Testis (tissue), 3 donors: ENCODE results near the gene RPL39. TPM values are rescaled to one million over a fixed set of nuclear protein-coding genes. Genes with fewer than 3 reads are reported as not detected.

ENCODE experiments used
- DNase-seq: peaks from one replicate; pipeline ENCODE4 v3.0.0-alpha.2; 2019
- H3K27ac ChIP-seq, 2 donors: fragments of 200-600 bp; sonication (generic); one replicate each; pipeline ENCODE4 v1.5.1; 2019
- H3K27me3 ChIP-seq: fragments of 200-600 bp; sonication (generic); one replicate; pipeline ENCODE4 v1.5.1; 2019
- H3K36me3 ChIP-seq: fragments of 200-600 bp; sonication (generic); one replicate; pipeline ENCODE4 v1.5.1; 2017; ENCODE audit warnings: low read depth; ENCODE audit errors: missing control alignments
- H3K4me1 ChIP-seq: fragments of 200-600 bp; sonication (generic); one replicate; pipeline ENCODE4 v1.5.1; 2019
- H3K4me3 ChIP-seq, 2 donors: fragments of 200-600 bp; sonication (generic); one replicate each; pipeline ENCODE4 v1.5.1; 2017 to 2019
- H3K9me3 ChIP-seq: fragments of 200-600 bp; sonication (generic); one replicate; pipeline ENCODE4 v1.5.1; 2017
- CTCF ChIP-seq, 3 experiments: fragments of 450-650 bp in 2 of 3; fragments of 200-600 bp in 1 of 3; sonication (generic) in 1 of 3; IDR thresholded peaks; one replicate each; pipeline ENCODE4 v1.5.1; 2016 to 2019; ENCODE audit warnings: antibody characterized with exemption in 3 of 3, mild to moderate bottlenecking in 2 of 3, moderate library complexity in 1 of 3
- POLR2A ChIP-seq: fragments of 450-650 bp; IDR thresholded peaks from one replicate; pipeline ENCODE4 v1.6.1; 2017; ENCODE audit warnings: antibody characterized with exemption, mild to moderate bottlenecking, moderate library complexity
- WGBS, 2 donors: methylation state at CpG; one replicate each; pipeline ENCODE4 v1.1.5; 2018; 5-methylcytosine and 5-hydroxymethylcytosine counted together
- intact Hi-C: fragments of 100-400 bp; cut with DNase I; formaldehyde crosslinking; loops from one replicate; pipeline ENCODE4 v1.15.1; 2023; ENCODE audit warnings: low total_unique reads
- polyA plus RNA-seq: library from polyadenylated mRNA; stranded (reverse); fragments of 350-450 nt; fragmentation: Illumina TruSeq; extraction: RNeasy Lipid Tissue Mini Kit (QIAGEN cat#74804); gene quantifications from one replicate; pipeline ENCODE4 v1.2.3, GENCODE V29; 2014; ENCODE audit warnings: low read depth, low replicate concordance; ENCODE audit not compliant: insufficient read depth
- total RNA-seq, 2 donors: library from RNA; depleted of rRNA; stranded (reverse); fragments of >200 nt; gene quantifications; one replicate each; pipeline ENCODE4 v1.2.3, GENCODE V29; 2016

Gene RPL39
- total and polyA plus RNA-seq, 3 donors from 2014 or later, result 442 to 1,133 (median 1,045) TPM

- intact Hi-C loops, result no loop called here
- TF ChIP-seq POLR2A (no peak), CTCF (IDR thresholded peaks at IDR 0.05) (no peak)
Observed at GRCh38 chrX:119801253-119802221, 10.1 kb upstream of the RPL39 start.

GRCh38 chrX:119790977-119791436, 423 bp downstream of the RPL39 start:
- DNase-seq, result peak; percentile 37
- Histone ChIP-seq H3K4me3 (peak overlapping the region; percentile 65 to 79), H3K27me3 (no peaks in the 10 kb centered on the region), H3K4me1 (no peaks in the 10 kb centered on the region), H3K9me3 (no peaks in the 10 kb centered on the region), H3K27ac (peak overlapping the region; percentile 87 to 94), H3K36me3 (no peaks in the 10 kb centered on the region)
- TF ChIP-seq CTCF (IDR thresholded peaks at IDR 0.05) (no peak), POLR2A (no peak)
- intact Hi-C loops, result no loop called here
- 0% methylated on average over 6 to 16 of the region's 31 CpGs for WGBS, 2 donors

More at GRCh38 chrX:119801253-119802221, 10.1 kb upstream of the RPL39 start:
- H3K4me3 ChIP-seq, result no peak overlapping the region
- no peaks in the 10 kb centered on the region for H3K9me3 ChIP-seq
- H3K27me3 ChIP-seq, result no peaks in the 10 kb centered on the region
- no peak for DNase-seq
- no peaks in the 10 kb centered on the region for H3K36me3 ChIP-seq
- H3K27ac ChIP-seq, result no peak overlapping the region
- 80 to 85% methylated on average over 2 of the region's 2 CpGs for WGBS, 2 donors
- no peaks in the 10 kb centered on the region for H3K4me1 ChIP-seq

- Histone ChIP-seq H3K4me3 (no peak overlapping the region), H3K36me3 (no peaks in the 10 kb centered on the region), H3K9me3 (no peaks in the 10 kb centered on the region), H3K27me3 (no peaks in the 10 kb centered on the region), H3K4me1 (no peaks in the 10 kb centered on the region), H3K27ac (no peak overlapping the region)
- intact Hi-C loops, result no loop called here
- peak; percentile 33 for DNase-seq
- WGBS, 2 donors, result 82 to 85% methylated on average over 14 of the region's 14 CpGs
- peak in 1 of 3 experiments; percentile 4 for TF ChIP-seq CTCF (IDR thresholded peaks at IDR 0.05)
- TF ChIP-seq POLR2A, result no peak
Observed at GRCh38 chrX:119784747-119785446, 6.5 kb downstream of the RPL39 start.

- no peak overlapping the region for H3K27ac ChIP-seq
- no peaks in the 10 kb centered on the region for H3K4me1 ChIP-seq
- no peak overlapping the region for H3K4me3 ChIP-seq
- H3K27me3 ChIP-seq, result no peaks in the 10 kb centered on the region
- intact Hi-C loops, result no loop called here
- DNase-seq, result no peak
- no peaks in the 10 kb centered on the region for H3K36me3 ChIP-seq
- no peaks in the 10 kb centered on the region for H3K9me3 ChIP-seq
- WGBS, 2 donors, result 86 to 89% methylated on average over 5 of the region's 5 CpGs
- TF ChIP-seq CTCF (IDR thresholded peaks at IDR 0.05) (no peak), POLR2A (no peak)
Observed at GRCh38 chrX:119783026-119783425, 8.4 kb downstream of the RPL39 start.
